Measurements from ENCODE around the gene DDAH2. TPM values are rescaled to one million over a fixed set of nuclear protein-coding genes. Genes with fewer than 3 reads are reported as not detected.

The DDAH2 gene
- total RNA-seq, 2 donors from 2014 or later: 136 TPM

DNA sequence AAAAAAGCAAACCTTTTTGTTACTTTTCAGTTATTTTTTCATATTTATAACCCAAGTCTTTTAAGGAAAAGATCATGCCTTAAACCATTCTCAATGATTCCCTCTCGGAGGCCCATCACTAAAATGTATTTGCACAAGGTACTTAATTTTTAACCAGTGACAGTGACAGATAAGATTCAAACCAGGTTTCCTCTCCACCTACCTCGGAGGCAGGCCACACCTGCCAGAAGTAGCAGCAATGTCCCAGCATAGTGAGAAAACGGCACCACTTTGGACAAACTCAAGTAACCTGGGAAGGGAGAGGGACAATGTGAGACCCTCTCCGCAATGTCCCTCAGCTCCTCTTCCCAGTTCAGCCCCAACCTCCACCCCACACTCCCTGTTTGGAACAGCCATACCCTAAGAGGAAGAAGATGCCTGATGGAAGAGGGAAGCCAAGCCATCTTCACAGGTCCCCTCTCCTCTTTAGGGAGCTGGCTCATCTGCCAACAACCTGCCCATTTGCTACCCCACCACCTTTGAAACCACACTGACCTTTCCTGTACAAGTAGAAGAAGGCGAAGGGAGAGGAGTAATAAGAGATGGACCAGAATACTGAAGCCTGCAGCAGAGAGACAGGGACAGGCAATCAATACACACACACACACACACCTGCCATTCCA is 28.2 kb downstream of the DDAH2 start:
- no peak overlapping the region for H3K4me3 ChIP-seq
- H3K27ac ChIP-seq: no peak overlapping the region
- H3K27me3 ChIP-seq (replicated peaks; ENCODE audit: insufficient read depth): no peaks in the 10 kb centered on the region

DNA sequence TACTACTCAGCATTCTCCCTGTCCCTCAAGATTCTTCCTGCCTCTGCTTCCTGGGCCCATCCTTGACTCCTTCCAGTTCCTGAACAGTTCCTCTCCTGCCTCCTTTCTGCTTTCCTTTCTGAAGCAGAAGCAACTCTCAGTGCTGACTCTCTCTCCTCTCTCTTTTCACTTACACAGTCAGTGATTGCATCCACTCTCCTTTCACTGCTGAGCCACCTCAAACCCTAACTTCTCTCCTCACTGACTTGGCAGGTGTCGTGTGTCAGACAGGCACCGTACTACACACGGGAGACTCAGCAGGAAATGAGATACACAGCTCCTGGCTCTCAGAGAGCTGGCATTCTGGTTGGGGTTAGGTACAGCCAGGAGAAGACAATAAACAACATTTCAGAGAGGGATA is 31.5 kb downstream of the DDAH2 start:
- TF ChIP-seq, protein P1, sequence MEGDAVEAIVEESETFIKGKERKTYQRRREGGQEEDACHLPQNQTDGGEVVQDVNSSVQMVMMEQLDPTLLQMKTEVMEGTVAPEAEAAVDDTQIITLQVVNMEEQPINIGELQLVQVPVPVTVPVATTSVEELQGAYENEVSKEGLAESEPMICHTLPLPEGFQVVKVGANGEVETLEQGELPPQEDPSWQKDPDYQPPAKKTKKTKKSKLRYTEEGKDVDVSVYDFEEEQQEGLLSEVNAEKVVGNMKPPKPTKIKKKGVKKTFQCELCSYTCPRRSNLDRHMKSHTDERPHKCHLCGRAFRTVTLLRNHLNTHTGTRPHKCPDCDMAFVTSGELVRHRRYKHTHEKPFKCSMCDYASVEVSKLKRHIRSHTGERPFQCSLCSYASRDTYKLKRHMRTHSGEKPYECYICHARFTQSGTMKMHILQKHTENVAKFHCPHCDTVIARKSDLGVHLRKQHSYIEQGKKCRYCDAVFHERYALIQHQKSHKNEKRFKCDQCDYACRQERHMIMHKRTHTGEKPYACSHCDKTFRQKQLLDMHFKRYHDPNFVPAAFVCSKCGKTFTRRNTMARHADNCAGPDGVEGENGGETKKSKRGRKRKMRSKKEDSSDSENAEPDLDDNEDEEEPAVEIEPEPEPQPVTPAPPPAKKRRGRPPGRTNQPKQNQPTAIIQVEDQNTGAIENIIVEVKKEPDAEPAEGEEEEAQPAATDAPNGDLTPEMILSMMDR (IDR thresholded peaks at IDR 0.05): no peak
- Histone ChIP-seq H3K36me3 (peaks cover 34% of the 10 kb centered on the region), H3K4me1 (ENCODE audit: control insufficient read depth in 1 of 2, low read depth in 2 of 2) (peaks cover 10 to 17% of the 10 kb centered on the region in 2 donors), H3K4me3 (no peak overlapping the region), H3K9me3 (no peaks in the 10 kb centered on the region), H3K27me3 (replicated peaks; ENCODE audit: insufficient read depth) (no peaks in the 10 kb centered on the region), H3K27ac (no peak overlapping the region)
- ATAC-seq (ENCODE audit: insufficient number of reproducible peaks, low FRiP score, low read depth): no peak
- DNase-seq (ENCODE audit: low spot score): no peak

More for the DNA sequence above, 28.2 kb downstream of the DDAH2 start:
- TF ChIP-seq, protein P1 (IDR thresholded peaks at IDR 0.05): no peak
- Histone ChIP-seq H3K4me1 (ENCODE audit: control insufficient read depth in 1 of 2, low read depth in 2 of 2) (peaks cover 13 to 23% of the 10 kb centered on the region in 2 donors), H3K36me3 (peaks cover 12% of the 10 kb centered on the region), H3K9me3 (no peaks in the 10 kb centered on the region)
- no peak for ATAC-seq (ENCODE audit: insufficient number of reproducible peaks, low FRiP score, low read depth)
- no peak for DNase-seq (ENCODE audit: low spot score)

DNA sequence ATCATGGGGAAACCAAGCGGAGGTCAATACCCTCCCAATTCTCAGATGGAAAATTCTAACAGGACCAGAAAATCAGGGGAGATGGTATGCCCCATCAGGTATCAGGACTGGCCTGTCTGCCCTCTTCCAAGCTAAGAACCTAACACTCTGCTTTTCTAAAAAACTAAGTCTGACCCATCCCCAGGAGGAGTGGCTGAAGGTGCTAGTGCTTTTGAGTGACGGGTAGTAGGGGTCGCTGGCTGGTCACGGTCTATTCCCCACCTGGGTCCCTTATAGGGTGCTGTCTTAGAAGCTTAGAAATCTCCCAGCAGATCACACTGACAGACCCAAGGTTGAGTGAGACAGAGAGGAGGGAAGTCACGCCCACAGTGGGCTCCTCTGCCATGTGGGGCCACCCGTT is 35.6 kb downstream of the DDAH2 start:
- Histone ChIP-seq H3K36me3 (peaks cover 59% of the 10 kb centered on the region), H3K27ac (no peak overlapping the region), H3K4me1 (ENCODE audit: control insufficient read depth in 1 of 2, low read depth in 2 of 2) (no peaks in the 10 kb centered on the region), H3K9me3 (no peaks in the 10 kb centered on the region), H3K4me3 (no peak overlapping the region), H3K27me3 (replicated peaks; ENCODE audit: insufficient read depth) (no peaks in the 10 kb centered on the region)
- TF ChIP-seq, protein P1 (IDR thresholded peaks at IDR 0.05): no peak
- ATAC-seq (ENCODE audit: insufficient number of reproducible peaks, low FRiP score, low read depth) (no peak), DNase-seq (ENCODE audit: low spot score) (no peak)

DNA sequence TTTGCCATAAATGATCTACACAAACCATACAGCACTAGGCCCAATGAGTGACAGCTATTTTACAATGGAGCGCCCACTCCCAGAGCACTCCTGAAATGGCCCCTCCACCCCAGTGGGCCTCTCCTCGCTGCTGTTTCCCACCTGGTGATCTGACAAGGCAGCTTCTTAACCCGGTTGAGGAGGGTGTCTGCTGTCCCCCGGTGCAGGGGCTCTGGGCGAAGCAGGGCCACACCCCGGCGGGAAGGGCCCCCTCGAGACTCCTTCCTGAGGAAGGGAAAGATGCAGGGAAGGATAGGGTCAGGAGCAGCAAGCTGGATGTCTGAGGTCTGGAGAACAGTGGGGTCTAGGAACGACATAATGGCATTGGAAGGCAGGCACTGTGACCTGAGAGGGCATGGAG is 36.2 kb downstream of the DDAH2 start:
- H3K36me3 ChIP-seq: peaks cover 66% of the 10 kb centered on the region
- TF ChIP-seq, protein P1 (IDR thresholded peaks at IDR 0.05): no peak

DNA sequence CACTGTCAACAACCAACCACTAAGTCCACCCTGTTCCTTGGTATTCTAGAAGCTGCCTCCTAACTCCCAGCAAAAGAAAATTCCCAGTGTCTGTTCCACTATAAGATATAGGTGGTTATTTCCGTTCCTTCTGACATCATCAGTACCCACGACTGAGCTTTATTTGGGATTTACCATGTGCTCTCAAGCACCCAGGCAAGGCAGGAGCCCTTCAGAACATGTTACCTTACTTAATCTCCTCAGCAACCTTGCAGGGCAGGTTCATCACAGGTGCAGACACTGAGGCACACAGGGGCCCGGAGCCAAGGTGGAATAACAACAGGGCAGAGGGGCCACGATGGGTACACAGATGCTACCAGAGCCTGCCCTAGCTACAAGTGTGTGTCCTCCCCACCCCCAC is 36.7 kb downstream of the DDAH2 start:
- Histone ChIP-seq H3K27ac (no peak overlapping the region), H3K27me3 (replicated peaks; ENCODE audit: insufficient read depth) (no peaks in the 10 kb centered on the region), H3K36me3 (peaks cover 68% of the 10 kb centered on the region), H3K4me1 (ENCODE audit: control insufficient read depth in 1 of 2, low read depth in 2 of 2) (no peaks in the 10 kb centered on the region), H3K9me3 (no peaks in the 10 kb centered on the region), H3K4me3 (no peak overlapping the region)
- ATAC-seq (ENCODE audit: insufficient number of reproducible peaks, low FRiP score, low read depth): no peak
- no peak for DNase-seq (ENCODE audit: low spot score)
- TF ChIP-seq, protein P1 (IDR thresholded peaks at IDR 0.05): no peak

More for the DNA sequence above, 36.2 kb downstream of the DDAH2 start:
- H3K4me1 ChIP-seq (ENCODE audit: control insufficient read depth in 1 of 2, low read depth in 2 of 2): no peaks in the 10 kb centered on the region
- no peaks in the 10 kb centered on the region for H3K27me3 ChIP-seq (replicated peaks; ENCODE audit: insufficient read depth)
- DNase-seq (ENCODE audit: low spot score) (no peak), ATAC-seq (ENCODE audit: insufficient number of reproducible peaks, low FRiP score, low read depth) (no peak)
- no peak overlapping the region for H3K27ac ChIP-seq
- no peaks in the 10 kb centered on the region for H3K9me3 ChIP-seq
- no peak overlapping the region for H3K4me3 ChIP-seq
